Stromal cell of bone marrow (primary cell): ENCODE results near the gene AUTS2.

Experiments
- DNase-seq: peaks from one replicate; pipeline ENCODE4 v3.0.0-alpha.2; 2012; ENCODE audit warnings: low read depth

The AUTS2 gene

GRCh38 chr7:70556761-70557160, 958.5 kb downstream of the AUTS2 start:
- DNase-seq, result no peak

GRCh38 chr7:70557338-70557737, 959.1 kb downstream of the AUTS2 start:
- no peak for DNase-seq

GRCh38 chr7:70559815-70560214, 961.5 kb downstream of the AUTS2 start:
- DNase-seq, result no peak

GRCh38 chr7:70563960-70564359, 965.7 kb downstream of the AUTS2 start:
- DNase-seq, result no peak

GRCh38 chr7:70565721-70566370, 967.6 kb downstream of the AUTS2 start:
- no peak for DNase-seq

- no peak for DNase-seq
Measured at GRCh38 chr7:70566671-70567070, 968.4 kb downstream of the AUTS2 start.

- no peak for DNase-seq
Measured at GRCh38 chr7:70568674-70569334, 970.5 kb downstream of the AUTS2 start.

- DNase-seq, result no peak
Measured at GRCh38 chr7:70569335-70569819, 971.1 kb downstream of the AUTS2 start.

GRCh38 chr7:70570029-70570428, 971.8 kb downstream of the AUTS2 start:
- DNase-seq, result no peak

- DNase-seq, result no peak
Measured at GRCh38 chr7:70570961-70571360, 972.7 kb downstream of the AUTS2 start.

- DNase-seq, result peak; percentile 65
Measured at GRCh38 chr7:70571403-70571934, 973.2 kb downstream of the AUTS2 start.

GRCh38 chr7:70571961-70572360, 973.7 kb downstream of the AUTS2 start:
- DNase-seq, result no peak

GRCh38 chr7:70572571-70572970, 974.3 kb downstream of the AUTS2 start:
- no peak for DNase-seq

- no peak for DNase-seq
Measured at GRCh38 chr7:70573071-70573661, 974.9 kb downstream of the AUTS2 start.

- DNase-seq, result no peak
Measured at GRCh38 chr7:70573696-70574095, 975.4 kb downstream of the AUTS2 start.

GRCh38 chr7:70574314-70574834, 976.1 kb downstream of the AUTS2 start:
- DNase-seq, result no peak

- no peak for DNase-seq
Measured at GRCh38 chr7:70574970-70575799, 976.9 kb downstream of the AUTS2 start.

- DNase-seq, result no peak
Measured at GRCh38 chr7:70577078-70577477, 978.8 kb downstream of the AUTS2 start.

GRCh38 chr7:70578131-70578530, 979.9 kb downstream of the AUTS2 start:
- DNase-seq, result no peak

GRCh38 chr7:70579397-70580097, 981.3 kb downstream of the AUTS2 start:
- DNase-seq, result no peak

- no peak for DNase-seq
Measured at GRCh38 chr7:70580161-70580560, 981.9 kb downstream of the AUTS2 start.
